H1 (cell line): Measurements from ENCODE around the gene SH3RF3. TPM values are rescaled to one million over a fixed set of nuclear protein-coding genes. Genes with fewer than 3 reads are reported as not detected.

ENCODE experiments used
- CHD7 ChIP-seq: fragments of 300-600 bp; sonication (generic); IDR thresholded peaks from 2 replicates; pipeline ENCODE4 v1.7.1; 2012; ENCODE audit warnings: low read length, moderate library complexity, mild to moderate bottlenecking, inconsistent platforms; ENCODE audit not compliant: insufficient replicate concordance
- polyA plus RNA-seq, 7 experiments: library from polyadenylated mRNA; depleted of rRNA in 3 of 7; stranded (reverse) in 5 of 7; unstranded in 2 of 7; fragments of >200 nt in 5 of 7; fragments of 200-250 nt in 2 of 7; gene quantifications; 1 replicate in 5 of 7; 2 replicates in 1 of 7; 4 replicates in 1 of 7; pipeline versions ENCODE4 v1.2.1 to v1.2.3, GENCODE V29; 2011 to 2013; ENCODE audit warnings: missing spikeins in 2 of 7, mixed read lengths in 2 of 7
- total RNA-seq: library from RNA; stranded (reverse); fragmentation: NEBNext Ultra II Directional; extraction: Animal tissue kit (Norgen Biotek cat#: 25700); gene quantifications from 2 replicates; pipeline ENCODE4 v1.2.1, GENCODE V29; 2021

SH3RF3 gene
- total and polyA plus RNA-seq, 2 of the 8 experiments (the other 6 are each of a cell fraction or from before 2014, with no cell fraction given): 0.11 to 0.65 TPM

GRCh38 chr2:109349503-109350465 is 220.8 kb downstream of the SH3RF3 start (continued):
- no peak for TF ChIP-seq CHD7
- TF ChIP-seq, all 59 proteins: peak for 1
